Stomach (tissue), 9 donors: Measurements from ENCODE around the gene PLEKHD1. TPM values are rescaled to one million over a fixed set of nuclear protein-coding genes. Genes with fewer than 3 reads are reported as not detected.

Source experiments
- DNase-seq, 2 donors: peaks; one replicate each; pipeline versions ENCODE4 v3.0.0 to v3.0.0-alpha.2; 2013 to 2019
- H3K27ac ChIP-seq, 5 donors: fragments of 200-600 bp in 4 of 5; sonication (generic) in 4 of 5; one replicate each; pipeline ENCODE4 v1.5.1; 2013 to 2019; ENCODE audit warnings: mild to moderate bottlenecking in 1 of 5, moderate library complexity in 1 of 5
- H3K27me3 ChIP-seq, 3 donors: fragments of 200-600 bp; sonication (generic); one replicate each; pipeline ENCODE4 v1.5.1; 2017 to 2019; ENCODE audit warnings: mixed run types in 1 of 3
- H3K36me3 ChIP-seq, 4 donors: fragments of 200-600 bp; sonication (generic); 1 replicate in 3 of 4; 2 replicates in 1 of 4; pipeline ENCODE4 v1.5.1; 2016 to 2019
- H3K4me1 ChIP-seq, 4 donors: fragments of 200-600 bp; sonication (generic); one replicate each; pipeline ENCODE4 v1.5.1; 2016 to 2019
- H3K4me3 ChIP-seq, 4 donors: fragments of 200-600 bp; sonication (generic) in 3 of 4; one replicate each; pipeline ENCODE4 v1.5.1; 2016 to 2019; ENCODE audit warnings: mild to moderate bottlenecking in 1 of 4
- H3K9me3 ChIP-seq, 4 donors: fragments of 200-600 bp; sonication (generic); one replicate each; pipeline ENCODE4 v1.5.1; 2016 to 2019
- CTCF ChIP-seq, 7 experiments: fragments of 450-650 bp in 4 of 7; fragments of 200-600 bp in 3 of 7; sonication (generic) in 3 of 7; IDR thresholded peaks; one replicate each; pipeline ENCODE4 v1.5.1; 2016 to 2019; ENCODE audit warnings: antibody characterized with exemption in 7 of 7, control low read depth in 2 of 7, mild to moderate bottlenecking in 1 of 7
- EP300 ChIP-seq: sonication (generic); formaldehyde crosslinking; IDR thresholded peaks from one replicate; pipeline ENCODE4 v1.6.1; 2017; ENCODE audit warnings: antibody characterized with exemption
- POLR2A ChIP-seq, 4 donors: fragments of 450-650 bp; IDR thresholded peaks; one replicate each; pipeline ENCODE4 v1.6.1; 2016; ENCODE audit warnings: antibody characterized with exemption in 4 of 4, control low read depth in 2 of 4, mild to moderate bottlenecking in 1 of 4, moderate library complexity in 1 of 4
- POLR2AphosphoS5 ChIP-seq, 3 donors: sonication (generic); formaldehyde crosslinking; IDR thresholded peaks; one replicate each; pipeline ENCODE4 v1.6.1; 2016; ENCODE audit warnings: antibody characterized with exemption in 3 of 3
- whole genome bisulfite sequencing, 5 donors: extraction: QIAGEN DNeasy Blood & Tissue Kit in 3 of 5; methylation state at CpG; one replicate each; pipeline versions ENCODE4 v1.1.5 to v1.1.7; 2013 to 2018; 5-methylcytosine and 5-hydroxymethylcytosine counted together
- intact Hi-C: fragments of 100-400 bp; cut with DNase I; formaldehyde crosslinking; loops from one replicate; pipeline ENCODE4 v1.15.1; 2023; ENCODE audit warnings: low total_unique reads
- polyA plus RNA-seq, 3 donors: library from polyadenylated mRNA; stranded (reverse); fragments of 200-250 nt; gene quantifications; one replicate each; pipeline ENCODE4 v1.2.3, GENCODE V29; 2013
- total RNA-seq, 5 donors: library from RNA; depleted of rRNA; stranded (reverse); fragments of >200 nt; gene quantifications; one replicate each; pipeline versions ENCODE4 v1.1.0 to v1.2.3, GENCODE V29; 2014 to 2016
- donor health status: healthy with polysubstance abuse.
- donor health status: Bipolar disorder and iron deficiency.
- donor health status: healthy.

The PLEKHD1 gene
- total and polyA plus RNA-seq, 8 donors: 0.08 to 0.55 (median 0.14) TPM; not detected in 4

DNA sequence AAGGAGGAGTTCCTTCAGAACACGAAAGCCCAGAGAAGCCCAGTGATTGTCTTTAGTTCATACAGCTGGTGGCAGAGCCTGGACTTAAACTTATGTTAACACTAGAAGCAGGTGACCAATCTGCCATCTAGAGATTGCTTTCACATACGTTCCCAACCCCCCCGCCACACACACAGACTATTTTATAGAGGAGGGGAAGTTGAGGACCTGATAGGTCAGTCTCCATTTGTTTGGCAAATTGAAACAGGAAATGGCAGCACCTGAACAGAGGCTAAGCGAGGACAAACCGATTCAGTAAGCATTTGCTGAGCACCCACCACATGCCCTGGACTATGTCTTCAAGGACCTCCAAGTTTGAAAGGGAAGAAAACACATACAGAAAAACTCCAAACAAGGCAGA lies 4.8 kb upstream of the PLEKHD1 start:
- intact Hi-C loops: no loop called here

DNA sequence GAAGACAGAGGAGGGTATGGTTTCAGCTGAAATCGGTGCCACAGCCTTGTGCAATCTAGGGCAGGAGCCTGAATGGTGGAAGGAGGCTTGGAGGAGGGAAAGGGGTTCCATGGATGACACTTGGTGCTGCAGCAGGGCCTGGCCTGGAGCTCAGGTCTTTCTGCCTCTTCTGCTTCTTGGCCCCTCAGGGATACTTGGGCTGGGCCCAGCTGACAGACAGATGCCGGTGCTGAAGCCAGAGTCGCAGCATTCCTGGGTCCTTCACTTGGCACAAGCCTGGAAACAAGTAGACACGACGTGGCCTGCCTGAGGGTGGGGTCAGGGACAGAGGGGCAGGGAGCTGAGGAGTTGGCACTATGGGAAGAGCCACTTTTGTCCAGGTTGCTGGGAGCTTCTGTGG lies 4.4 kb upstream of the PLEKHD1 start:
- no peak for DNase-seq
- TF ChIP-seq EP300: no peak
- no peak for TF ChIP-seq POLR2A (IDR thresholded peaks at IDR 0.05)
- no peak for TF ChIP-seq CTCF (IDR thresholded peaks at IDR 0.05)
- TF ChIP-seq POLR2AphosphoS5 (IDR thresholded peaks at IDR 0.05): no peak
- Histone ChIP-seq H3K4me3 (no peak overlapping the region), H3K27me3 (peaks cover 5 to 42% (median 21%) of the 10 kb centered on the region in 3 donors), H3K4me1 (peaks cover 17 to 19% (median 18%) of the 10 kb centered on the region in 4 donors), H3K9me3 (peaks cover 0 to 3% (median 0%) of the 10 kb centered on the region in 4 donors), H3K27ac (no peak overlapping the region), H3K36me3 (no peaks in the 10 kb centered on the region)
- intact Hi-C loops: no loop called here
- 63 to 96% (median 88%) methylated on average over 5 of the region's 5 CpGs for WGBS, 5 donors

More for the DNA sequence above, 4.8 kb upstream of the PLEKHD1 start:
- Histone ChIP-seq H3K27me3 (peaks cover 5 to 38% (median 17%) of the 10 kb centered on the region in 3 donors), H3K36me3 (no peaks in the 10 kb centered on the region), H3K4me3 (no peak overlapping the region), H3K9me3 (peaks cover 0 to 3% (median 0%) of the 10 kb centered on the region in 4 donors), H3K4me1 (peaks cover 13 to 15% (median 13%) of the 10 kb centered on the region in 4 donors), H3K27ac (no peak overlapping the region)
- 84 to 93% (median 91%) methylated on average over 5 of the region's 5 CpGs for WGBS, 5 donors
- no peak for TF ChIP-seq CTCF (IDR thresholded peaks at IDR 0.05)
- TF ChIP-seq EP300: no peak
- no peak for TF ChIP-seq POLR2AphosphoS5 (IDR thresholded peaks at IDR 0.05)
- no peak for TF ChIP-seq POLR2A (IDR thresholded peaks at IDR 0.05)
- no peak for DNase-seq

GRCh38 chr14:69481815-69482568 lies 2.5 kb upstream of the PLEKHD1 start:
- Histone ChIP-seq H3K9me3 (peaks cover 0 to 3% (median 0%) of the 10 kb centered on the region in 4 donors), H3K4me1 (peaks cover 17 to 20% (median 18%) of the 10 kb centered on the region in 4 donors), H3K4me3 (no peak overlapping the region), H3K27me3 (peaks cover 5 to 60% (median 38%) of the 10 kb centered on the region in 3 donors), H3K27ac (no peak overlapping the region), H3K36me3 (no peaks in the 10 kb centered on the region)
- TF ChIP-seq CTCF (IDR thresholded peaks at IDR 0.05) (no peak), EP300 (no peak), POLR2AphosphoS5 (IDR thresholded peaks at IDR 0.05) (no peak), POLR2A (IDR thresholded peaks at IDR 0.05) (no peak)
- DNase-seq: no peak
- 69 to 87% (median 82%) methylated on average over 5 of the region's 5 CpGs for WGBS, 5 donors
- intact Hi-C loops: no loop called here

GRCh38 chr14:69483765-69484443 lies 624 bp upstream of the PLEKHD1 start:
- no peak for TF ChIP-seq EP300
- no peak for TF ChIP-seq POLR2A (IDR thresholded peaks at IDR 0.05)
- TF ChIP-seq CTCF (IDR thresholded peaks at IDR 0.05): no peak
- TF ChIP-seq POLR2AphosphoS5 (IDR thresholded peaks at IDR 0.05): no peak
- 1 to 6% (median 4%) methylated on average over 13 to 54 of the region's 54 CpGs for WGBS, 5 donors
- peaks cover 5 to 80% (median 38%) of the 10 kb centered on the region in 3 donors for H3K27me3 ChIP-seq

More at GRCh38 chr14:69483765-69484443, 624 bp upstream of the PLEKHD1 start:
- intact Hi-C loops: no loop called here
- no peaks in the 10 kb centered on the region for H3K36me3 ChIP-seq
- H3K27ac ChIP-seq: no peak overlapping the region
- DNase-seq: peak in 1 of 2 donors; percentile 71
- H3K4me1 ChIP-seq: peaks cover 17 to 20% (median 18%) of the 10 kb centered on the region in 4 donors
- peak overlapping the region; percentile 40 to 61 (median 44) for H3K4me3 ChIP-seq
- no peaks in the 10 kb centered on the region for H3K9me3 ChIP-seq
